ENCODE results near the gene KMT2E.

Gene KMT2E

GRCh38 chr7:105021967-105022366 is 8.0 kb downstream of the KMT2E start:
- no peak overlapping the region for H4K5ac ChIP-seq (ENCODE audit: low read length)
- H2BK15ac ChIP-seq (replicated peaks; ENCODE audit: low read depth) = no peak overlapping the region
- H2AK5ac ChIP-seq (ENCODE audit: low read length) = no peak overlapping the region
- no peaks in the 10 kb centered on the region for H3K4me1 ChIP-seq (ENCODE audit: control insufficient read depth, low read depth, low read length)
- H3K56ac ChIP-seq (ENCODE audit: low read length) = no peak overlapping the region
- H3K27ac ChIP-seq (ENCODE audit: low read depth, low read length) = no peak overlapping the region
- no peak overlapping the region for H3K23ac ChIP-seq (ENCODE audit: low read length)
- no peak overlapping the region for H3K18ac ChIP-seq (ENCODE audit: low read length)
- no peaks in the 10 kb centered on the region for H3K79me1 ChIP-seq (ENCODE audit: low read length)
- DNase-seq = no peak
- WGBS (ENCODE audit: extremely low coverage, insufficient coverage, low lambda C conversion rate) = no CpG with 5 or more reads among the region's 3 CpGs
- H3K27me3 ChIP-seq (ENCODE audit: insufficient read depth, low read length, poor library complexity) = no peaks in the 10 kb centered on the region
- H3K4me3 ChIP-seq (ENCODE audit: low read length) = no peak overlapping the region
- H3K4ac ChIP-seq (ENCODE audit: low read depth, low read length) = no peak overlapping the region
- H3K9ac ChIP-seq (ENCODE audit: low read length) = no peak overlapping the region
- no peak overlapping the region for H2BK120ac ChIP-seq (ENCODE audit: low read depth, low read length)
- H3K36me3 ChIP-seq (ENCODE audit: control insufficient read depth, insufficient read depth, low read length) = no peaks in the 10 kb centered on the region
- no peak overlapping the region for H2BK5ac ChIP-seq (ENCODE audit: low read length)
- peaks cover 60% of the 10 kb centered on the region for H3K79me2 ChIP-seq (ENCODE audit: control insufficient read depth, insufficient read depth, low read length)
- H4K8ac ChIP-seq (ENCODE audit: low read depth, low read length) = no peak overlapping the region
- H3K4me2 ChIP-seq (ENCODE audit: low read length) = no peak overlapping the region

- no peak for DNase-seq
- Histone ChIP-seq H2BK5ac (ENCODE audit: low read length) (no peak overlapping the region), H3K79me2 (ENCODE audit: control insufficient read depth, insufficient read depth, low read length) (peaks cover 62% of the 10 kb centered on the region), H2AK5ac (ENCODE audit: low read length) (no peak overlapping the region), H3K4me3 (ENCODE audit: low read length) (no peak overlapping the region), H3K56ac (ENCODE audit: low read length) (no peak overlapping the region), H3K23ac (ENCODE audit: low read length) (no peak overlapping the region), H3K18ac (ENCODE audit: low read length) (no peak overlapping the region), H3K27me3 (ENCODE audit: insufficient read depth, low read length, poor library complexity) (no peaks in the 10 kb centered on the region), H3K79me1 (ENCODE audit: low read length) (no peaks in the 10 kb centered on the region), H4K8ac (ENCODE audit: low read depth, low read length) (no peak overlapping the region), H3K27ac (ENCODE audit: low read depth, low read length) (no peak overlapping the region), H2BK15ac (replicated peaks; ENCODE audit: low read depth) (no peak overlapping the region), H3K4me1 (ENCODE audit: control insufficient read depth, low read depth, low read length) (no peaks in the 10 kb centered on the region), H2BK120ac (ENCODE audit: low read depth, low read length) (no peak overlapping the region), H3K9ac (ENCODE audit: low read length) (no peak overlapping the region), H3K36me3 (ENCODE audit: control insufficient read depth, insufficient read depth, low read length) (no peaks in the 10 kb centered on the region), H3K4me2 (ENCODE audit: low read length) (no peak overlapping the region), H3K4ac (ENCODE audit: low read depth, low read length) (no peak overlapping the region), H4K5ac (ENCODE audit: low read length) (no peak overlapping the region)
- WGBS (ENCODE audit: extremely low coverage, insufficient coverage, low lambda C conversion rate) = no CpG with 5 or more reads among the region's 4 CpGs
Measured at GRCh38 chr7:105022458-105022857, 8.5 kb downstream of the KMT2E start.

GRCh38 chr7:105024734-105025133 is 10.7 kb downstream of the KMT2E start:
- no peak overlapping the region for H3K56ac ChIP-seq (ENCODE audit: low read length)
- no peaks in the 10 kb centered on the region for H3K36me3 ChIP-seq (ENCODE audit: control insufficient read depth, insufficient read depth, low read length)
- no peaks in the 10 kb centered on the region for H3K79me1 ChIP-seq (ENCODE audit: low read length)
- no peak for DNase-seq
- no peak overlapping the region for H2BK5ac ChIP-seq (ENCODE audit: low read length)
- no peak overlapping the region for H3K23ac ChIP-seq (ENCODE audit: low read length)
- no peak overlapping the region for H2BK120ac ChIP-seq (ENCODE audit: low read depth, low read length)
- H3K18ac ChIP-seq (ENCODE audit: low read length) = no peak overlapping the region
- no peak overlapping the region for H3K27ac ChIP-seq (ENCODE audit: low read depth, low read length)
- no peak overlapping the region for H3K9ac ChIP-seq (ENCODE audit: low read length)
- peaks cover 64% of the 10 kb centered on the region for H3K79me2 ChIP-seq (ENCODE audit: control insufficient read depth, insufficient read depth, low read length)
- H2AK5ac ChIP-seq (ENCODE audit: low read length) = no peak overlapping the region
- no peaks in the 10 kb centered on the region for H3K27me3 ChIP-seq (ENCODE audit: insufficient read depth, low read length, poor library complexity)
- H3K4me1 ChIP-seq (ENCODE audit: control insufficient read depth, low read depth, low read length) = no peaks in the 10 kb centered on the region
- no peak overlapping the region for H3K4ac ChIP-seq (ENCODE audit: low read depth, low read length)
- H4K8ac ChIP-seq (ENCODE audit: low read depth, low read length) = no peak overlapping the region
- WGBS (ENCODE audit: extremely low coverage, insufficient coverage, low lambda C conversion rate) = no CpG with 5 or more reads among the region's 1 CpG
- no peak overlapping the region for H3K4me3 ChIP-seq (ENCODE audit: low read length)
- no peak overlapping the region for H2BK15ac ChIP-seq (replicated peaks; ENCODE audit: low read depth)
- no peak overlapping the region for H3K4me2 ChIP-seq (ENCODE audit: low read length)
- H4K5ac ChIP-seq (ENCODE audit: low read length) = no peak overlapping the region

GRCh38 chr7:105026750-105027149 is 12.7 kb downstream of the KMT2E start:
- Histone ChIP-seq H3K36me3 (ENCODE audit: control insufficient read depth, insufficient read depth, low read length) (no peaks in the 10 kb centered on the region), H3K27ac (ENCODE audit: low read depth, low read length) (no peak overlapping the region), H3K56ac (ENCODE audit: low read length) (no peak overlapping the region), H3K4me3 (ENCODE audit: low read length) (no peak overlapping the region), H3K27me3 (ENCODE audit: insufficient read depth, low read length, poor library complexity) (no peaks in the 10 kb centered on the region), H2BK15ac (replicated peaks; ENCODE audit: low read depth) (no peak overlapping the region), H4K5ac (ENCODE audit: low read length) (no peak overlapping the region), H3K9ac (ENCODE audit: low read length) (no peak overlapping the region), H3K79me2 (ENCODE audit: control insufficient read depth, insufficient read depth, low read length) (peaks cover 66% of the 10 kb centered on the region), H3K4me1 (ENCODE audit: control insufficient read depth, low read depth, low read length) (no peaks in the 10 kb centered on the region), H3K4me2 (ENCODE audit: low read length) (no peak overlapping the region), H3K18ac (ENCODE audit: low read length) (no peak overlapping the region), H3K23ac (ENCODE audit: low read length) (no peak overlapping the region), H4K8ac (ENCODE audit: low read depth, low read length) (no peak overlapping the region), H3K4ac (ENCODE audit: low read depth, low read length) (no peak overlapping the region), H3K79me1 (ENCODE audit: low read length) (no peaks in the 10 kb centered on the region), H2BK5ac (ENCODE audit: low read length) (no peak overlapping the region), H2BK120ac (ENCODE audit: low read depth, low read length) (no peak overlapping the region), H2AK5ac (ENCODE audit: low read length) (no peak overlapping the region)
- no peak for DNase-seq
- WGBS (ENCODE audit: extremely low coverage, insufficient coverage, low lambda C conversion rate) = no CpG with 5 or more reads among the region's 2 CpGs

GRCh38 chr7:105027176-105027853 is 13.3 kb downstream of the KMT2E start:
- no peak overlapping the region for H3K56ac ChIP-seq (ENCODE audit: low read length)
- H3K79me1 ChIP-seq (ENCODE audit: low read length) = no peaks in the 10 kb centered on the region
- H2BK5ac ChIP-seq (ENCODE audit: low read length) = no peak overlapping the region
- H3K36me3 ChIP-seq (ENCODE audit: control insufficient read depth, insufficient read depth, low read length) = no peaks in the 10 kb centered on the region
- H3K9ac ChIP-seq (ENCODE audit: low read length) = no peak overlapping the region
- H3K18ac ChIP-seq (ENCODE audit: low read length) = no peak overlapping the region
- H3K4ac ChIP-seq (ENCODE audit: low read depth, low read length) = no peak overlapping the region
- H2BK15ac ChIP-seq (replicated peaks; ENCODE audit: low read depth) = no peak overlapping the region
- H3K4me3 ChIP-seq (ENCODE audit: low read length) = no peak overlapping the region
- no peaks in the 10 kb centered on the region for H3K4me1 ChIP-seq (ENCODE audit: control insufficient read depth, low read depth, low read length)
- no peak overlapping the region for H4K8ac ChIP-seq (ENCODE audit: low read depth, low read length)
- DNase-seq = no peak
- no peak overlapping the region for H2BK120ac ChIP-seq (ENCODE audit: low read depth, low read length)
- H3K23ac ChIP-seq (ENCODE audit: low read length) = no peak overlapping the region
- no peak overlapping the region for H4K5ac ChIP-seq (ENCODE audit: low read length)
- H3K4me2 ChIP-seq (ENCODE audit: low read length) = no peak overlapping the region
- no CpG with 5 or more reads among the region's 2 CpGs for WGBS (ENCODE audit: extremely low coverage, insufficient coverage, low lambda C conversion rate)
- no peak overlapping the region for H3K27ac ChIP-seq (ENCODE audit: low read depth, low read length)
- H3K79me2 ChIP-seq (ENCODE audit: control insufficient read depth, insufficient read depth, low read length) = peaks cover 67% of the 10 kb centered on the region
- H2AK5ac ChIP-seq (ENCODE audit: low read length) = no peak overlapping the region
- no peaks in the 10 kb centered on the region for H3K27me3 ChIP-seq (ENCODE audit: insufficient read depth, low read length, poor library complexity)

GRCh38 chr7:105028004-105028403 is 14.0 kb downstream of the KMT2E start:
- DNase-seq = no peak
- no peak overlapping the region for H3K27ac ChIP-seq (ENCODE audit: low read depth, low read length)
- H2BK5ac ChIP-seq (ENCODE audit: low read length) = no peak overlapping the region

More at GRCh38 chr7:105028004-105028403, 14.0 kb downstream of the KMT2E start:
- Histone ChIP-seq H4K8ac (ENCODE audit: low read depth, low read length) (no peak overlapping the region), H3K27me3 (ENCODE audit: insufficient read depth, low read length, poor library complexity) (no peaks in the 10 kb centered on the region), H3K18ac (ENCODE audit: low read length) (no peak overlapping the region), H3K4ac (ENCODE audit: low read depth, low read length) (no peak overlapping the region), H3K79me1 (ENCODE audit: low read length) (no peaks in the 10 kb centered on the region), H3K23ac (ENCODE audit: low read length) (no peak overlapping the region), H3K9ac (ENCODE audit: low read length) (no peak overlapping the region), H2BK120ac (ENCODE audit: low read depth, low read length) (no peak overlapping the region), H3K56ac (ENCODE audit: low read length) (no peak overlapping the region), H3K79me2 (ENCODE audit: control insufficient read depth, insufficient read depth, low read length) (peaks cover 70% of the 10 kb centered on the region), H2BK15ac (replicated peaks; ENCODE audit: low read depth) (no peak overlapping the region), H3K4me1 (ENCODE audit: control insufficient read depth, low read depth, low read length) (no peaks in the 10 kb centered on the region), H3K36me3 (ENCODE audit: control insufficient read depth, insufficient read depth, low read length) (no peaks in the 10 kb centered on the region), H3K4me3 (ENCODE audit: low read length) (no peak overlapping the region), H3K4me2 (ENCODE audit: low read length) (no peak overlapping the region), H4K5ac (ENCODE audit: low read length) (no peak overlapping the region), H2AK5ac (ENCODE audit: low read length) (no peak overlapping the region)
- no CpG with 5 or more reads among the region's 5 CpGs for WGBS (ENCODE audit: extremely low coverage, insufficient coverage, low lambda C conversion rate)

Data from mesendoderm (in vitro differentiated cells).